ENCODE results near the gene HIPK1.

The HIPK1 gene

DNA sequence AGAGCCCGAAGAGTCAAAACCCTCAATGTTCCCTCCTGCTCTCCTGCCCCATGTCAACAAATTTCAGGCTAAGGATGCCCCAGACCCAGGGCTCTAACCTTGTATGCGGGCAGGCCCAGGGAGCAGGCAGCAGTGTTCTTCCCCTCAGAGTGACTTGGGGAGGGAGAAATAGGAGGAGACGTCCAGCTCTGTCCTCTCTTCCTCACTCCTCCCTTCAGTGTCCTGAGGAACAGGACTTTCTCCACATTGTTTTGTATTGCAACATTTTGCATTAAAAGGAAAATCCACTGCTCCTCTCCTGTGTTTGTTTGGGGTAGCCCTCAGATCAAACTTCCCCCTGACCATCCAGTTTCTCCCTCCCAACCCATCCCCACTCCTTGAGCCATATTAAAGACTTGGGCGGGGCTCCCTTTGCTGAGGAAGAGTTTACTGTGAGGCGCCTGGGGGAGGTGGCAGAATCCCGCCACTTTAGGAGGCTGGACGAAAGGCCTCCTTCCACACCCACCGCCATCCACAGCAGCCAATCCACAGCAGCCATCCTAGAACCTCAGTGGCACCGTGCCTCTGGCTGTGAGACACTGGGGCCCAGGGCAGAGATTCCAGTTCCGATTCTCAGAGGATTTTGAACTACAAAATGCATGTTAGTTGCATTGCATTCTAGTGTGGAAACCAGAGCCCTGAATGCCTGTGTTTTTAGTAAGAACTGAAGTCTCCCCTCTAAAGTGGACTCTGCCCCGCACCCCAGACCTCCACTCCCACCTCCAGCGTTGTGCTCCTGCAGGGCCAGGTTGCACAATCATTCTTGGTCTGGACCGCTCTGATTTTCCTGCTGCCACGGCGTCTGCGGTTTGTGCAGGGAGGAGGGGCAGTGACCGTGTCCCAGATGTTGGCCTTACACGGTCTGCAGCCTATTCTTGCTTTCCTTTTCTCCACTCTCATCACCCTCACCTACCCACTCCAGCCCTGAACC is 53.1 kb downstream of the HIPK1 start:
- H3K4me3 ChIP-seq (ENCODE audit: low read depth, low read length): no peak overlapping the region
- TF ChIP-seq, protein P1, sequence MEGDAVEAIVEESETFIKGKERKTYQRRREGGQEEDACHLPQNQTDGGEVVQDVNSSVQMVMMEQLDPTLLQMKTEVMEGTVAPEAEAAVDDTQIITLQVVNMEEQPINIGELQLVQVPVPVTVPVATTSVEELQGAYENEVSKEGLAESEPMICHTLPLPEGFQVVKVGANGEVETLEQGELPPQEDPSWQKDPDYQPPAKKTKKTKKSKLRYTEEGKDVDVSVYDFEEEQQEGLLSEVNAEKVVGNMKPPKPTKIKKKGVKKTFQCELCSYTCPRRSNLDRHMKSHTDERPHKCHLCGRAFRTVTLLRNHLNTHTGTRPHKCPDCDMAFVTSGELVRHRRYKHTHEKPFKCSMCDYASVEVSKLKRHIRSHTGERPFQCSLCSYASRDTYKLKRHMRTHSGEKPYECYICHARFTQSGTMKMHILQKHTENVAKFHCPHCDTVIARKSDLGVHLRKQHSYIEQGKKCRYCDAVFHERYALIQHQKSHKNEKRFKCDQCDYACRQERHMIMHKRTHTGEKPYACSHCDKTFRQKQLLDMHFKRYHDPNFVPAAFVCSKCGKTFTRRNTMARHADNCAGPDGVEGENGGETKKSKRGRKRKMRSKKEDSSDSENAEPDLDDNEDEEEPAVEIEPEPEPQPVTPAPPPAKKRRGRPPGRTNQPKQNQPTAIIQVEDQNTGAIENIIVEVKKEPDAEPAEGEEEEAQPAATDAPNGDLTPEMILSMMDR (IDR thresholded peaks at IDR 0.05; ENCODE audit: insufficient read depth, low read depth, low read length, missing control alignments): no peak
- DNase-seq (ENCODE audit: low read depth): no peak

DNA sequence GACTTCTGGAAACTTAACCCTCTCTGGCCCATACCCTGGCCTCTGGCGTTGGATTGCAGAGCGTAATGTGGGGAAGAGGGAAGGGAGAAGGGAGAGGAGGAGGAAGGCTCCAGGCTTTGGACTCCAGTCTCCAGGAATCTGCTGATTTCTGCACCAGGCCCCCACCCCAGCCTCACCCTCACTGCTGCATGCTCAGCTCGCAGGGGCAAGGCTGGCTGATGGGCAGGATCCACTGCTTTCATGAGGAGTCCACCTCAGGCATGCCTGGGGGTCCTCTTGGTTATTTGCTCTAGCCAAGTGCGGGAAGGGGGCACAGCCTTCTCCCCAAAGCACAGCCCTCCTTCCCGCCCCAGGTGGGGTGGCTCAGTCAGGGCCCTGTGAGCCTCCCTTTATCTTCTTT is 53.8 kb downstream of the HIPK1 start:
- no peak overlapping the region for H3K4me3 ChIP-seq (ENCODE audit: low read depth, low read length)
- TF ChIP-seq, protein P1 (IDR thresholded peaks at IDR 0.05; ENCODE audit: insufficient read depth, low read depth, low read length, missing control alignments): no peak
- no peak for DNase-seq (ENCODE audit: low read depth)

DNA sequence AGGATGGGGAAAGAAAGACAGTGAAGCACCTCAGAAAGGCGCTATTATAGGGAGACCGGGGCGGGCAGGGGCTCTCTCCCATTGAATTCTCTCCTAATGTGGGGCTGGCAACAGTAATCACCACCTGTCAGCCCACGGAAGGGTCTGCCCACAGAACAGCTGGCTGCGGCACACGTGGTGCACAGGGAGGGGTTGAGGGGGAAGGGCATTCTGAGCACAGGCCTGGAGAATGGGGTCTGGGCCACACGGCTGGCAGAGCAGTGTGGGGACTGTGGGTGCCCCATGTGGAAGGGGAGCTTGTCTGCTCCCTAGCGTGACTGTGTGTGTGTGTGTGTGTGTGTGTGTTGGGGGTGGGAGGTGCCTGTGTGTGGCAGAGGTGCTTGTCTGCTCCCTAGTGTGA is 54.3 kb downstream of the HIPK1 start:
- TF ChIP-seq, protein P1 (IDR thresholded peaks at IDR 0.05; ENCODE audit: insufficient read depth, low read depth, low read length, missing control alignments): no peak
- DNase-seq (ENCODE audit: low read depth): no peak
- H3K4me3 ChIP-seq (ENCODE audit: low read depth, low read length): no peak overlapping the region

DNA sequence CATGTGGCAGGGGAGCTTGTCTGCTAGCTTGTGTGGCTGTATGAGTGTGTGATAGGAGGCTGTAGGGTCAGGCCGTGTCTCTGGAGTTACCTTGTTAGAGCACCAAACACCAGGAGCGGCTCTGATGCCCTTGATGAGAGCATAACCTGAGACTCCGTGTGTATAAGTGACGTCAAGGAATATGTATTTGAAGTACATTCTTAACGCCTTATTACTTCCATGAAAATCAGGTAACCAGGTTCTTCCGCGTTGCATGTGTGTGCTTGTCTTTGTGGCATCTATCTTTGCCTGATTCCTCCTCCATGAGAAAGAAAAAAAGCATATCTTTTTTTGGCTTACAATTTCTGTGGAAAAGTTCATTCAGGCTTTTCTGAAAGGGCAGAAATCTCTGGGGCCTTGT is 54.7 kb downstream of the HIPK1 start:
- TF ChIP-seq, protein P1 (IDR thresholded peaks at IDR 0.05; ENCODE audit: insufficient read depth, low read depth, low read length, missing control alignments): no peak
- no peak for DNase-seq (ENCODE audit: low read depth)
- H3K4me3 ChIP-seq (ENCODE audit: low read depth, low read length): no peak overlapping the region

DNA sequence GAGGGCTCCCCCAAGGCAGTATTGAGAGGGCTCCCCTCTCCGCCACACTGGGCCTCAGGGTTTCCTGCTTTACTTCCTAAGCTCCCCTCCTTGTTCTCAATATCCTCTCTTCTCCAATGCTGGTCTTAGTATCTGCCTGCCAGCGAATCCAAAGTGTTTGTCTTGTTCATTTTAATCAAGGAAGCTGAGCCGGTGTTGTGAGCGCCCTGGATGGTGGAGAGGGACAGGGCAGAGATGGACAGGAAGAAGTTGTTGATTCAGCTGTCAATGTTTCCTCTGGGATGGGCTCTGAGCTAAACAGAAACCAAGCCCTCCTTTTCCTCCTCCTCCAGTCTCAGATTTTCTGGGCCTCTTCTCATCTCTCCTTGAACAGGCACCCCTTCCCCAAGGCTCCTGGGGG is 55.6 kb downstream of the HIPK1 start:
- DNase-seq (ENCODE audit: low read depth): no peak
- no peak overlapping the region for H3K4me3 ChIP-seq (ENCODE audit: low read depth, low read length)
- TF ChIP-seq, protein P1 (IDR thresholded peaks at IDR 0.05; ENCODE audit: insufficient read depth, low read depth, low read length, missing control alignments): no peak

DNA sequence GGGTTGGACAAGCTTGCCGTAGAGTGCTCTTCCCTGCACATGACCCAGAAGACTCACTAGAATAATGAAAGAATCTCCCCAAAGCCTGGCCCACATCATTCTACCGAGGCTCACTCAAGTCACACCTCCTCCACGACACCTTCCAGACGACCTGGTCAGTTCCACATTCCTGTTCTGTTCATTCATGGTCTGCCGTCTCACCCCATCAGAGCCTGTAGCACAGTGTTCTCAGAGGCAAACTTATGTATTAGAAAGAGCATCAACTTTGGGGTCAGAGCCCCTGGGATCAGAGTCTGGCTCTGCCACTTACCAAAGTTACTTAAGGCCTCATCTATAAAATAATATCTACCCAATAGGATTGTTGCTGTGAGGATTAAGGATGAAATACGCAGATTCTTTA is 57.7 kb downstream of the HIPK1 start:
- TF ChIP-seq, protein P1 (IDR thresholded peaks at IDR 0.05; ENCODE audit: insufficient read depth, low read depth, low read length, missing control alignments): no peak
- no peak for DNase-seq (ENCODE audit: low read depth)
- H3K4me3 ChIP-seq (ENCODE audit: low read depth, low read length): no peak overlapping the region

Data from GM12865 (cell line).